CD4-positive, alpha-beta T cell treated with Interleukin-17A for 1 hour (primary cell): ENCODE data around the gene ELSPBP1.
"Not testable (repeated sequence)": the region's sequence is repeated elsewhere in the genome, so short reads cannot be mapped to it uniquely, and the experiment has no call there.

ENCODE experiments used
- DNase-seq: peaks from one replicate; pipeline ENCODE4 v3.0.0-alpha.2; 2020

ELSPBP1 gene

GRCh38 chr19:47994209-47994802, at the start of gene ELSPBP1:
ELSPBP1 (plus strand) TSS chr19:47994632; CDS start chr19:48008668, 14,036 bp downstream.
- no peak for DNase-seq

DNA sequence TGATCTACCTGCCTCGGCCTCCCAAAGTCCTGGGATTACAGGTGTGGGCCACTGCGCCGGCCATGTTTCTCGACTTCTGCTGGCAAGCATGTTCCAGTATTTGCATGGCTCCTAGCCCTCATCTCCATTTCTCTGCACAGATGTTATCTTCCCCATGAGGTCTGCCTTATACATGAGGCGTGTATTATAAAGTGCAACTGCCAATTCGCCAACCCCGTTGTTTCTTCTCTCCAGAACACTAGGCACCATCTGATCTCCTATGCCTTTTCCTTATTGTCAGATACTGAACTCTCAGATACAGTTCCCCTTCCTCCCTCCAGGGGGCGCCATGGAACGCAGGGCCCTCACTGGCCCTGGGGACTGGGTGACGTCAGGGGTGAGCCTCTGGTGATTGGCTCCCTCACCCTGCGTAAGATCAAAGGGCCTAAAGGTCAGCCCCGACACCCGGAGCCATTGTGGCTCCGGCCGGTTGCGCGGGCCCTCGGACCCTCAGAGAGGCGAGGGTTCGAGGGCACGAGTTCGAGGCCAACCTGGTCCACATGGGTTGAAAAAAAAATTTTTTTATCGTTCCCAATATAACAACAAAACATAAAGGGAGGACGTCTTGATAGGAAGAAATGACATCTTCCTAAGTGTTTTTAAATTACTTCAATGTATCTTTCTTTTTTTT, 44.4 kb upstream of the ELSPBP1 start:
- not testable (repeated sequence) for DNase-seq

DNA sequence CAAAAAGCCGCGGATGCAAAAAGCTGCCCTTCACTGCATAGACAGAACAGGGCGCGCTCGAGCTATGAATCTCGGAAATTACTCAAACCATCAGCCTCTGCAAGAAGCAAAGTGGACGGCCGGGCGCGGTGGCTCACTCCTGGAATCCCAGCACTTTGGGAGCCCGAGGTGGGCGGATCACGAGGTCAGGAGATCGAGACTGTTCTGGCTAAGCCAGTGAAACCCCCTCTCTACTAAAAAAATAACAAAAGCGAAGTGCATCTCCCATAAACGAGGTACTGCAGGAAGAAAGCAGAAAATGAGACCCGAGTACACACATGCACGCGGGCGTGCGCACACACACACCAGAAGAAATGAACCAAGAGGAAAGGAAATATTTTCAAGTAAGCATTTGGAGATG, 42.3 kb upstream of the ELSPBP1 start:
- DNase-seq = not testable (repeated sequence)

- DNase-seq = not testable (repeated sequence)
Measured at GRCh38 chr19:47955936-47956335, 38.5 kb upstream of the ELSPBP1 start.

GRCh38 chr19:47973529-47973928, 20.9 kb upstream of the ELSPBP1 start:
- DNase-seq = no peak

- no peak for DNase-seq
Measured at GRCh38 chr19:47991191-47991808, 3.1 kb upstream of the ELSPBP1 start.

DNA sequence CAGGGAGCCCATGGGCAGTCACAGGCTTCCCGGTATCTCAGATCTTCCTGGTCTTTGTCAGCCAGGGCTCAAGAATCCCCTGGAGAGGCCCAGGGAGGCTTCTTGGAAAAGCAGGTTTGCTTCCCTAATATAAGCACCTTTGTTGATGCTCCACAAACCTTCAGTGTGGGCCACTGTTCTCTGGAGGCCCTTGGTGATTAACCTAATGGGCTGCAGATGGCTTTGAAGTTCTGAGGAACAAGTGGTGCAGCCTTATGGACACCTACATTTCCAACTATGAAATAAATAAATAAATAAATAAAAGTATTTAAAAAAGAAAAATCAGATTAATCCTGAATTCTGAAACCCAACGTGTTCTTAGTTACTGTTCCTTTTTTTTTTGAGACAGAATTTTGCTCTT, 2.4 kb upstream of the ELSPBP1 start, which contains the start of gene BSPH1:
TSS of gene BSPH1 (minus strand) at position 101 of the 400 bp plus-strand sequence. CDS start at position 12, 89 bp downstream.
- no peak for DNase-seq

DNA sequence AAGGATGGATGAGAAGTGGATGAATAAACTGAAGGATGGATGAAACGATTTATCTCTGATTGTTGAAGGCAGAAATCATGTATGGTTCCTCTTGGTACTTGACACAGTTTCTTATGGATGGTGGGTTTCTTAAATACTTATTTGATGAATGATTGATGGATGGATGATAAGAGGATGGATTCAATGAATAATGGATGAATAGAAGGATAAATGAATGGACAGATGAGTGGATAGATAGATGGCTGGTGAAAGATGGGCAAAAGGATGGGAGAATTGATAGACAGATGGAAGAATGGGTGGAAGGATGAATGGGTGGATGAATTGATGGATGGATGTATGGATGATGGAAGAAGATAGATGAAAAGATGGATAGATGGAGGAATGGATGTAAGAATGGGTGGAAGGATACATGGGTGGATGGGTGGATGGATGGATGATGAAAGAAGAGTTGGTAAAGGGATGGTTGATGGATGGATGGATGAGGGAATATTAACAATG, 1.8 kb downstream of the ELSPBP1 start:
- DNase-seq = no peak

GRCh38 chr19:47998800-47999199, 4.4 kb downstream of the ELSPBP1 start:
- no peak for DNase-seq

GRCh38 chr19:48000846-48001245, 6.4 kb downstream of the ELSPBP1 start:
- DNase-seq = no peak

DNA sequence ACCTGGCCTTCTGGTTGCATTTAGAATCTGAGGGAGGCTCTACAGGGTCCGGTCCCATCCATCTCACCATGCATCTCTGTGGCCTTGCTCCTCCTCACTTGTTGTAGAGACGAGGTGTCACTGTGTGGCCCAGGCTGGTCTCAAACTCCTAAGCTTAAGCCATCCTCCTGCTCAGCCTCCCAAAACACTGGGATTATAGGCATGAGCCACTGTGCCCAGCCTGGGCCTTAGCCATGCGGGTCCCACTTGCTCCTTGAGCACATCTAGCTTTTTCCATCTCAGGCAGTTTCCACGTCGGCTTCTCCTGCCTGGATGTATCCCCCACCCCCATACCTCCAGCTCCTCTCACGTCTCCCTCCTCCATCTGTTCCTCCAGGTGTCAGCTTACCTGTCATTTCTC, 9.8 kb downstream of the ELSPBP1 start:
- no peak for DNase-seq

GRCh38 chr19:48006762-48007161, 12.3 kb downstream of the ELSPBP1 start:
- no peak for DNase-seq

- no peak for DNase-seq
Measured at GRCh38 chr19:48010932-48011758, 16.7 kb downstream of the ELSPBP1 start.

DNA sequence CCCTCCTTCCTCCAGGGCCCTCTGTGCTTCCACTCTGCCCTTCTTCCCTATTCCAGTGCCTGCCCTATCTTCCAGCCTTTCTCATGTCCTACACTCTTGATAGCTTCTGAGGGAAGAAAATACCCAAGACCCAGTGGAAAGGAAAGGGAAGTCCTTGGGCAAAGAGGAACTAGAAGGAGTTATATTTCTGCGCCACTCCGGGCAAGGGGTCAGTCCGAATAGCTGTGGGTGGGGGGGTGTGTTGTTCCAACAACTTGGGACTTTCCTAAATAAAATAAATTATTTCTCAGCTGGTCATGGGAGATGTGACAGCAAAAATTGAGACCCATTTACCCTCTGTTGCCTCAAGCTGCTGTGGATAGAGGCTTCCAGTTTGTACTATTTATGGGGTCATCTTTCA, 26.3 kb downstream of the ELSPBP1 start:
- no peak for DNase-seq

DNA sequence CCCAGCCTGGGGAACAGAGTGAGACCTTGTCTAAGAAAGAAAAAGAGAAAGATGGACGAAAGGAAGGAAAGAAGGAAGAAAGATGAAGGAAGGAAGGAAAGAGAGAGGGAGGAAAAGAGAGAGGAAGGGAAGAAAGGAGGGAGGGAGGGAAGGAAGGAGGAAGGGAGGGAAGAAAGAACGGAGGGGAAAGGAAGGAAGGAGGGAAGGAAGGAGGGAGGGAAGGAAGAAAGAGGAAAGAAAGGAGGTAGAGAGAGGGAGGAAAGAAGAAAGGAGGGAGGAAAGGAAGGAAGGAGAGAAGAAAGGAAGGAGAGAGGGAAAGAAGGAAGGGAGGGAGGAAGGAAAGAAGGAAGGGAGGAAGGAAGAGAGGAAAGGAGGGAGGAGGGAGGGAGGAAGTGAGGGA, 28.6 kb downstream of the ELSPBP1 start:
- DNase-seq = no peak

GRCh38 chr19:48023518-48023917, 29.1 kb downstream of the ELSPBP1 start:
- no peak for DNase-seq

DNA sequence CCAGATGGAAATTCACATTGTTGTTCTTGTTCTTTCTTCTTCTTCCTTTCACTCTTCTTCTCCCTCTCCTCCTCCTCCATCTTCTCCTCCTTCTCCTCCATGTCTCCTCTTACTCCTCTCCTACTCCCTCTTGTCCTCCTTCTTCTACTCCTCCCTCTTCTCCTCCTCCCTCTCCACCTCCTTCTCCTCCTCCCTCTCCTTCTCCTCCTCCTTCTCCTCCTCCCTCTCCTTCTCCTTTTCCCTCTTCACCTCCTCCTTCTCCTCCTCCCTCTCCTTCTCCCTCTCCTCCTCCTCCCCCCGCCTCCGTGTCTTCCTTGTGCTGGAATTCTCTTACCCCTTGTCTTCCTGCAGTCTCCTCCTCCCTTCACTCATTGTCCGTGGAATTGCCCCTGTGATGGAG, 31.0 kb downstream of the ELSPBP1 start:
- DNase-seq = no peak

DNA sequence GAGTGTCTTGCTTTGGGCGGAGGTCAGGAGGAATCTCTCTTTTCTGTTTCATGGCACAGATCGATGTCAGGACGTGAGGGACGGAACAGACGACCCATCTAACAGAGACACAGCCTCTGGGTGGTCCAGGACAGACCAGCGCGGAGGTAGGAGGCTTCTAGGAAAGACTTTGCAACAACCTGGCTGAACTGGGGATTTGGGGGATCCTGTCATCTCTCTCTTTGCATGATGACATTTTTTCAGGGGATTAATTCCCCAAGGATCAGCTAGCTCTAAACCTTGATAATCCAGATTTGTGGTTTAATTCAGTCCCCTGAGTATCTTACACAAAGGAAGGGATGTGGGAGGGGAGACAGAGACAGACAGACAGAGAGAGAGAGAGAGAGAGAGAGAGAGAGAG, 35.0 kb downstream of the ELSPBP1 start:
- no peak for DNase-seq

DNA sequence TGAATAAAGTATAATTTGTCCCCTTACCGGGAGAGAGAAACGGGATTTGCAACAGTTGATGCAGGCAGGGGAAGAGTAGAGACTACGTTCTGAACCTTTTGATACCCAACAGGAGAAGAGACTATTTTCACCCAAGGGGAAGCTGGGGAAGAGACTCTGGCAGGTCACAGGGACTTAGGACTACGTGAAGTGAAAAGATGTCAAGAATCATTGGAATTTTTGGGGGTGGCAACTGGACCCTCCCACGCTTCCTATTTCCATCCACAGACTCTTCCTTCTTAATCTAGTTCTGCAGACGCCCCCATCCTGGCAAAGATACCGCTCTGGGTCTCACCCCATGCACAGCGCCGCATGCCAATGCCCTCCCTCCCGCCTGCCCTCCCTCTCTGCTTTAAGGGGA, 35.6 kb downstream of the ELSPBP1 start:
- DNase-seq = no peak

DNA sequence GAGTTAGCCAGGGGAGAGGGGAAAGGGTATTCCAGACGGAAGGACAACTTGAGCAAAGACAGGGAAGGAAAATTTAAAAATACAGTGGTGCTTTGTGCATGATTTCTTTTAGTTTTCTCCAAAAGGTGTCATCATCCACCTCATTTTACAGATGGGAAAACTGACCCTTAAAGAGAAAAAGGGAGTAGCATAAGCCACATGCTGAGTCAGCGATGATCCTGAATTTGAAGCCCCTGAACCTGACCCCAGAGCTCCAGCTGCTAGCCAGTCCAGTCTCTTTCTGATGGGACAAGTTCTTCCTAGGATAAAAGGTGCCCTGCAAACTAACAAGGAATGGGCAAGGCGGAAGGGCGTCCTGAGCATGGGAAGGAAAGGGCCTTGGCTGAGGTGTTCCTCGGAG, 39.2 kb downstream of the ELSPBP1 start:
- no peak for DNase-seq

GRCh38 chr19:48036765-48037164, 42.3 kb downstream of the ELSPBP1 start:
- DNase-seq = no peak

- DNase-seq = no peak
Measured at GRCh38 chr19:48041877-48042580, 47.6 kb downstream of the ELSPBP1 start.
